ENCODE measurements around the gene PSD4.

Gene PSD4

GRCh38 chr2:113197347-113198047 lies 23.7 kb downstream of the PSD4 start:
- ATAC-seq (ENCODE audit: low read depth) (no peak), DNase-seq (ENCODE audit: low spot score) (no peak)
- Histone ChIP-seq H3K4me3 (ENCODE audit: severe bottlenecking) (no peak overlapping the region), H3K4me1 (ENCODE audit: insufficient read depth, poor library complexity, severe bottlenecking) (peaks cover 12% of the 10 kb centered on the region), H3K9me3 (ENCODE audit: severe bottlenecking) (no peaks in the 10 kb centered on the region), H3K27ac (ENCODE audit: poor library complexity, severe bottlenecking) (no peak overlapping the region), H3K27me3 (ENCODE audit: insufficient read depth, poor library complexity, severe bottlenecking) (no peaks in the 10 kb centered on the region), H3K36me3 (ENCODE audit: low read depth) (no peaks in the 10 kb centered on the region)
- TF ChIP-seq CTCF (IDR thresholded peaks at IDR 0.05; ENCODE audit: poor library complexity, severe bottlenecking), result no peak

- H3K36me3 ChIP-seq (ENCODE audit: low read depth), result no peaks in the 10 kb centered on the region
Observed at GRCh38 chr2:113198048-113198789, 24.4 kb downstream of the PSD4 start.

GRCh38 chr2:113198790-113199612 lies 25.2 kb downstream of the PSD4 start:
- DNase-seq (ENCODE audit: low spot score) (peak; percentile 82), ATAC-seq (ENCODE audit: low read depth) (peak; percentile 83)
- Histone ChIP-seq H3K27ac (ENCODE audit: poor library complexity, severe bottlenecking) (peak overlapping the region; percentile 68), H3K9me3 (ENCODE audit: severe bottlenecking) (no peaks in the 10 kb centered on the region), H3K4me1 (ENCODE audit: insufficient read depth, poor library complexity, severe bottlenecking) (peaks cover 12% of the 10 kb centered on the region), H3K36me3 (ENCODE audit: low read depth) (no peaks in the 10 kb centered on the region), H3K4me3 (ENCODE audit: severe bottlenecking) (peak overlapping the region; percentile 66), H3K27me3 (ENCODE audit: insufficient read depth, poor library complexity, severe bottlenecking) (no peaks in the 10 kb centered on the region)
- TF ChIP-seq CTCF (IDR thresholded peaks at IDR 0.05; ENCODE audit: poor library complexity, severe bottlenecking), result peak; percentile 97

More at GRCh38 chr2:113198048-113198789, 24.4 kb downstream of the PSD4 start:
- DNase-seq (ENCODE audit: low spot score), result no peak
- Histone ChIP-seq H3K27ac (ENCODE audit: poor library complexity, severe bottlenecking) (peak overlapping the region; percentile 68), H3K9me3 (ENCODE audit: severe bottlenecking) (no peaks in the 10 kb centered on the region), H3K4me1 (ENCODE audit: insufficient read depth, poor library complexity, severe bottlenecking) (peaks cover 12% of the 10 kb centered on the region), H3K4me3 (ENCODE audit: severe bottlenecking) (peak overlapping the region; percentile 66), H3K27me3 (ENCODE audit: insufficient read depth, poor library complexity, severe bottlenecking) (no peaks in the 10 kb centered on the region)
- no peak for TF ChIP-seq CTCF (IDR thresholded peaks at IDR 0.05; ENCODE audit: poor library complexity, severe bottlenecking)
- ATAC-seq (ENCODE audit: low read depth), result no peak; the same call in 2 of the 3 replicates

- H3K9me3 ChIP-seq (ENCODE audit: severe bottlenecking), result no peaks in the 10 kb centered on the region
- no peaks in the 10 kb centered on the region for H3K36me3 ChIP-seq (ENCODE audit: low read depth)
- DNase-seq (ENCODE audit: low spot score) (no peak), ATAC-seq (ENCODE audit: low read depth) (no peak)
- no peak overlapping the region for H3K4me3 ChIP-seq (ENCODE audit: severe bottlenecking)
- peaks cover 12% of the 10 kb centered on the region for H3K4me1 ChIP-seq (ENCODE audit: insufficient read depth, poor library complexity, severe bottlenecking)
- peak overlapping the region; percentile 68 for H3K27ac ChIP-seq (ENCODE audit: poor library complexity, severe bottlenecking)
- TF ChIP-seq CTCF (IDR thresholded peaks at IDR 0.05; ENCODE audit: poor library complexity, severe bottlenecking), result no peak
- no peaks in the 10 kb centered on the region for H3K27me3 ChIP-seq (ENCODE audit: insufficient read depth, poor library complexity, severe bottlenecking)
Observed at GRCh38 chr2:113200236-113200635, 26.5 kb downstream of the PSD4 start.

Data from RWPE2 (cell line).